Transverse colon (tissue), 4 donors: ENCODE results near the gene ANOS1. TPM values are rescaled to one million over a fixed set of nuclear protein-coding genes. Genes with fewer than 3 reads are reported as not detected.

Source experiments
- DNase-seq: peaks from one replicate; pipeline ENCODE4 v3.0.0-alpha.2; 2019
- H3K27ac ChIP-seq, 4 donors: fragments of 200-600 bp; sonication (generic); 2 replicates each; pipeline ENCODE4 v1.5.1; 2016 to 2018; ENCODE audit warnings: inconsistent platforms in 4 of 4
- H3K27me3 ChIP-seq: fragments of 200-600 bp; sonication (generic); 2 replicates; pipeline ENCODE4 v1.5.1; 2017; ENCODE audit warnings: inconsistent platforms
- H3K36me3 ChIP-seq, 4 donors: fragments of 200-600 bp; sonication (generic); 2 replicates each; pipeline ENCODE4 v1.5.1; 2017 to 2019; ENCODE audit warnings: inconsistent platforms in 4 of 4
- H3K4me1 ChIP-seq, 4 donors: fragments of 200-600 bp; sonication (generic); 2 replicates each; pipeline ENCODE4 v1.5.1; 2017 to 2020; ENCODE audit warnings: inconsistent platforms in 4 of 4
- H3K4me3 ChIP-seq, 4 donors: fragments of 200-600 bp; sonication (generic); 1 replicate in 1 of 4; 2 replicates in 3 of 4; pipeline versions ENCODE4 v1.5.1 to v1.6.1; 2017 to 2019; ENCODE audit warnings: inconsistent platforms in 4 of 4
- H3K9me3 ChIP-seq, 2 donors: fragments of 200-600 bp; sonication (generic); 2 replicates each; pipeline ENCODE4 v1.5.1; 2017 to 2019; ENCODE audit warnings: inconsistent platforms in 2 of 2
- EP300 ChIP-seq: sonication (generic); formaldehyde crosslinking; IDR thresholded peaks from one replicate; pipeline ENCODE4 v1.6.1; 2017; ENCODE audit warnings: antibody characterized with exemption, low read depth
- POLR2A ChIP-seq: fragments of 450-650 bp; IDR thresholded peaks from one replicate; pipeline ENCODE4 v1.6.1; 2016; ENCODE audit warnings: antibody characterized with exemption, mild to moderate bottlenecking, moderate library complexity
- POLR2AphosphoS5 ChIP-seq, 3 donors: sonication (generic); formaldehyde crosslinking; IDR thresholded peaks; one replicate each; pipeline ENCODE4 v1.6.1; 2016; ENCODE audit warnings: antibody characterized with exemption in 3 of 3
- WGBS, 2 donors: methylation state at CpG; one replicate each; pipeline ENCODE4 v1.1.5; 2018; ENCODE audit warnings: low coverage in 1 of 2; 5-methylcytosine and 5-hydroxymethylcytosine counted together
- in situ Hi-C, 4 donors: fragments of 200-750 bp; cut with MboI; loops; one replicate each; pipeline versions ENCODE4 v1.15.0 to v1.15.1; 2017; ENCODE audit warnings: low sequenced_read_pairs in 3 of 4, low pct_ligation_motif_present in 1 of 4, low pct_unique_long_range_greater_than_20kb in 1 of 4
- intact Hi-C: fragments of 100-400 bp; cut with DNase I; formaldehyde crosslinking; loops from one replicate; pipeline ENCODE4 v1.15.1; 2023; ENCODE audit warnings: low total_unique reads
- total RNA-seq, 4 donors: library from RNA; depleted of rRNA; stranded (reverse); fragments of >200 nt; gene quantifications; one replicate each; pipeline ENCODE4 v1.1.0, GENCODE V29; 2016
- TF ChIP-seq, protein P1 (sequence below), 5 experiments: fragments of 200-600 bp in 3 of 5; fragments of 450-650 bp in 2 of 5; sonication (generic) in 3 of 5; IDR thresholded peaks; 1 replicate in 2 of 5; 2 replicates in 3 of 5; pipeline ENCODE4 v1.5.1; 2016 to 2017; ENCODE audit warnings: antibody characterized with exemption in 5 of 5, inconsistent platforms in 3 of 5, mild to moderate bottlenecking in 2 of 5, moderate library complexity in 1 of 5

ANOS1 gene
- total RNA-seq, 4 donors from 2014 or later, result 0.14 to 0.16 TPM; not detected in 2

DNA sequence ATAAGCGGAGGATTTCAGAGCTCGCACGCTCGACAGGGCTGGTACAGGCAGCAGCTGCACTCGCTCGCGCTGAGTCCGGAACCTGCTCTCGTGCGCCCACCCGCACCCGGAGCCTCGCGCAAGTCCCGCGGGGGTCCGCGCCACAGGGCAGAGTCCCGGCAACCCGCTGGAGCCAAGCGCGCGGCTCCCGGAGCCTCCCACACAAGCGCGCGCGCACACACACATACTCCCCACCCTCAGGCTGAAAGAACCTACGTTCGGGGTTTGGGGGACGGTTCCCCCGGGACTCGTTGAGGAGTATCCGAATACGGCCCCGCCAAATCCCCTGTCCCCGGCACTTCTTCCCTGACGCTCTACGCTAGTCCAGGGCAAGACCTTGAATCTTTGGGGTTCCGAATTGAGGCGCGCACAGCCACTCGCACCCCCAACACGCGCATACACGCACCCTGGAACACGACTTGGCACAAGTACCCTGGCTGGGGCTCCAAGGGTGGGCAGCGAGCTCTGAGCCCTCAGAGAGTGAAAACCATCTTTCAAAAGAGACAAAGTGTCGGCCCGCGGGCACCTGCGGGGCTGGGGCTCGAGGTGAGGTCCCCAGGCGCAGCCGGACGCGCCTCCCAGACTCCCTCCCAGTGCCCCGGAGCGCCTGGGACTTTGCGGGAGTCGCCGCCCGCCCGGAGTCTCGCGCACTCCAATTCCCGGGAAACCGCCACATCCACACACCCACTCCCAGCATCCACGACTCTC, 952 bp downstream of the ANOS1 start:
- no peaks in the 10 kb centered on the region for H3K36me3 ChIP-seq
- 13% methylated on average over 63 of the region's 69 CpGs; no CpG with 5 or more reads in 1 of the 2 donors for WGBS, 2 donors
- peaks cover 32% of the 10 kb centered on the region for H3K27me3 ChIP-seq
- intact Hi-C loops (no loop called here), in situ Hi-C loops (loop anchor here (10.0 to 25.0 kb wide), 2 partner anchors 736 to 744 kb away; no protein-coding TSS in a partner anchor)
- no peaks in the 10 kb centered on the region for H3K9me3 ChIP-seq
- H3K4me1 ChIP-seq, result peaks cover 0 to 6% (median 0%) of the 10 kb centered on the region in 4 donors
- peak overlapping the region in 2 of 4 donors; percentile 26 to 44 for H3K4me3 ChIP-seq
- H3K27ac ChIP-seq, result no peak overlapping the region
- TF ChIP-seq POLR2A (no peak), EP300 (no peak), POLR2AphosphoS5 (IDR thresholded peaks at IDR 0.05) (no peak)
- TF ChIP-seq, protein P1, sequence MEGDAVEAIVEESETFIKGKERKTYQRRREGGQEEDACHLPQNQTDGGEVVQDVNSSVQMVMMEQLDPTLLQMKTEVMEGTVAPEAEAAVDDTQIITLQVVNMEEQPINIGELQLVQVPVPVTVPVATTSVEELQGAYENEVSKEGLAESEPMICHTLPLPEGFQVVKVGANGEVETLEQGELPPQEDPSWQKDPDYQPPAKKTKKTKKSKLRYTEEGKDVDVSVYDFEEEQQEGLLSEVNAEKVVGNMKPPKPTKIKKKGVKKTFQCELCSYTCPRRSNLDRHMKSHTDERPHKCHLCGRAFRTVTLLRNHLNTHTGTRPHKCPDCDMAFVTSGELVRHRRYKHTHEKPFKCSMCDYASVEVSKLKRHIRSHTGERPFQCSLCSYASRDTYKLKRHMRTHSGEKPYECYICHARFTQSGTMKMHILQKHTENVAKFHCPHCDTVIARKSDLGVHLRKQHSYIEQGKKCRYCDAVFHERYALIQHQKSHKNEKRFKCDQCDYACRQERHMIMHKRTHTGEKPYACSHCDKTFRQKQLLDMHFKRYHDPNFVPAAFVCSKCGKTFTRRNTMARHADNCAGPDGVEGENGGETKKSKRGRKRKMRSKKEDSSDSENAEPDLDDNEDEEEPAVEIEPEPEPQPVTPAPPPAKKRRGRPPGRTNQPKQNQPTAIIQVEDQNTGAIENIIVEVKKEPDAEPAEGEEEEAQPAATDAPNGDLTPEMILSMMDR (IDR thresholded peaks at IDR 0.05), result no peak
- DNase-seq, result no peak

DNA sequence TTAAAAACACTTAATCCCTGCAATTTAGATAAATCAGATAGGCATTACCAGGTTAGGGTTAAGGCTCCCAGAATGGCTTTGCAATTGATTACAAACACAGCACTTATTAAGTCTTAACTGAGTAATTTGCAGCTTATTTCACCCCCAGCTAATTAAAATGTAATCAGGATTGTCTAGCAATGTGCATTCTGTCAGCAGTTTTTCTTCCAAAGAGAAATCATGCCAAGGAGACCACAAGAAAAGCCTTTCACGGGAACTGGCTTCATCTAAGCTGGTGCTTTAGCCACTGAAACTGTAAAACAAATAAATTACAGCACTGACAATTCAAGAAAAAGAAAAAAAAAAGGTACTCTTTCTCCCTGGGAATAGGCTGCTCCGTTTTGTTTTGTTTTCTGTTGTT, 2.1 kb downstream of the ANOS1 start:
- TF ChIP-seq POLR2A (no peak), POLR2AphosphoS5 (IDR thresholded peaks at IDR 0.05) (no peak), EP300 (no peak)
- TF ChIP-seq, protein P1 (IDR thresholded peaks at IDR 0.05), result no peak
- Histone ChIP-seq H3K27ac (no peak overlapping the region), H3K36me3 (no peaks in the 10 kb centered on the region), H3K9me3 (no peaks in the 10 kb centered on the region), H3K4me3 (no peak overlapping the region), H3K27me3 (peaks cover 32% of the 10 kb centered on the region), H3K4me1 (peaks cover 0 to 6% (median 0%) of the 10 kb centered on the region in 4 donors)
- in situ Hi-C loops (loop anchor here (10.0 to 25.0 kb wide), 2 partner anchors 735 to 743 kb away; no protein-coding TSS in a partner anchor), intact Hi-C loops (no loop called here)
- no peak for DNase-seq
- 15% methylated on average over 2 of the region's 2 CpGs; no CpG with 5 or more reads in 1 of the 2 donors for WGBS, 2 donors

DNA sequence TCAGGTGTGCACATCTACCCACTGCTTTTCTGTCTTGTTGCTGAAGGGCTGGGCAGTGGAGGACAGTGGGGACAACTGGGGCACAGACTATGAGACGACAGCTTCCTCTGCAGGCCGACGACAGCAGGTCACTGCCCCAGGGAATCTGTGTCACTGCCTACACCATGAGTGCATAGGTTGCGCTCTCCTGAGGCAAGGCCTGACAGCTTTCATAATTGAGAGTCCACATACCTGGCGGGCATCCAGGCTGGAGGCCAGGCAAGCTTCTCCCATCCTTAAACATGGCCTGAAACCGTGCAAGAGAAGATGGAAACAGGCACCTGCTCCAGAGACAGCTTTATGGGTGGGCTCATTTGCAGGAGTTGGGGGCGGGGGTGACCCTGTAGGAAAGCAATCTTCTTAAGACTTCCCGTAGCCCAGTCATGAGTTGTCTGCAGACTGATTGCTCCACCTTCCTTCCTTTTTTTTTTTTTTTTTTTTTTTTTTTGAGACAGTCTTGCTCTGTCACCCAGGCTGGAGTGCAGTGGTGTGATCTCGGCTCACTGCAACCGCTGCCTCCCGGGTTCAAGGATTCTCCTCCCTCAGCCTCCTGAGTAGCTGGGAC, 2.9 kb downstream of the ANOS1 start:
- in situ Hi-C loops (loop anchor here in 3 of 4 donors (25.0 kb wide), 1 partner anchor 742 kb away; no protein-coding TSS in a partner anchor), intact Hi-C loops (no loop called here)
- no peak for DNase-seq
- Histone ChIP-seq H3K27ac (no peak overlapping the region), H3K27me3 (peaks cover 32% of the 10 kb centered on the region), H3K4me3 (no peak overlapping the region), H3K36me3 (no peaks in the 10 kb centered on the region), H3K4me1 (peaks cover 0 to 6% (median 0%) of the 10 kb centered on the region in 4 donors), H3K9me3 (no peaks in the 10 kb centered on the region)
- 64% methylated on average over 9 of the region's 11 CpGs; no CpG with 5 or more reads in 1 of the 2 donors for WGBS, 2 donors
- no peak for TF ChIP-seq EP300
- TF ChIP-seq, protein P1 (IDR thresholded peaks at IDR 0.05), result no peak
- no peak for TF ChIP-seq POLR2AphosphoS5 (IDR thresholded peaks at IDR 0.05)
- no peak for TF ChIP-seq POLR2A

DNA sequence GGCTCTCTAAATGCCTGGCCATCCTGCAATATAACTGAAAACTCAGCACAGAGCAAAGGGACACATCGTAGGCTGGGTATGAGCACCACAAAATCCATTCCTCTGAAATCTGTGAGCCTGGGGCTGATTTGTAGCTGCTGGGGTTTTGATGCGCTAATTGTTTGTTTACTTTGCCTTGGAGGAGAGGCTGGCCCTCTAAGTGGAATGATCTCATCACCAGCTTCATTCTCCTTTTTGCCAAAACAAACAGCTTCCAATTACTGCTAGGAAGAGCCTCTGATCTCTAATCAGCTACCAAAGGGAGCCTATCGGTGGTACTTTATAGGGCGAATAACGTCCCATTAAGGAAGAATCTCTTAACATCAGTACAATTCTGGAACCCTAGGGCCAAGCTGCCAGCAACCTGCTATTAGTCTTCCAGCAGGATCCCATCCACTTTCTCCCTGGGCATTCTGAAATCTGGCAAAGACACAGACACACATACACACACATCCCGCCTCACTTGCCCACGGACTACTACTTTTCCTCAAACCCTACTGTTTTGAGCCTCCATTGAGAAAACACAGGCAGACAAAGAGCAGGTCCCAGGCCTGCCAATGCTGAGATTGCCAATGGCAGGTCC, 5.8 kb downstream of the ANOS1 start:
- TF ChIP-seq POLR2A (no peak), POLR2AphosphoS5 (IDR thresholded peaks at IDR 0.05) (no peak), EP300 (no peak)
- TF ChIP-seq, protein P1 (IDR thresholded peaks at IDR 0.05), result no peak
- Histone ChIP-seq H3K27ac (no peak overlapping the region), H3K36me3 (no peaks in the 10 kb centered on the region), H3K9me3 (no peaks in the 10 kb centered on the region), H3K4me1 (peaks cover 0 to 2% (median 0%) of the 10 kb centered on the region in 4 donors), H3K27me3 (peaks cover 12% of the 10 kb centered on the region), H3K4me3 (no peak overlapping the region)
- in situ Hi-C loops, result loop anchor here in 3 of 4 donors (25.0 kb wide), 1 partner anchor 739 kb away; no protein-coding TSS in a partner anchor
- intact Hi-C loops, result no loop called here
- WGBS, 2 donors, result 36% methylated on average over 7 of the region's 7 CpGs; no CpG with 5 or more reads in 1 of the 2 donors
- no peak for DNase-seq
